ENCODE results near the gene NDUFA12. TPM values are rescaled to one million over a fixed set of nuclear protein-coding genes. Genes with fewer than 3 reads are reported as not detected.

Gene NDUFA12
- total RNA-seq, 1 experiment from 2014 or later, result 157 TPM

- DNase-seq (ENCODE audit: low spot score), result no peak
- Histone ChIP-seq H3K4me3 (ENCODE audit: low read depth, low read length, poor library complexity, severe bottlenecking) (no peak overlapping the region), H3K4me1 (ENCODE audit: insufficient read depth, low read length, poor library complexity, severe bottlenecking) (no peaks in the 10 kb centered on the region), H3K27me3 (replicated peaks; ENCODE audit: insufficient read depth, low read depth, low read length, poor library complexity) (no peaks in the 10 kb centered on the region), H3K9me3 (ENCODE audit: low read depth, low read length, poor library complexity, severe bottlenecking) (no peaks in the 10 kb centered on the region), H3K36me3 (ENCODE audit: insufficient read depth, low read length, poor library complexity, severe bottlenecking) (no peaks in the 10 kb centered on the region), H3K27ac (ENCODE audit: low read depth, low read length, poor library complexity, severe bottlenecking) (no peak overlapping the region)
- POLR2A ChIA-PET (ENCODE audit: low non-redundant PET), result no interaction called here
- intact Hi-C loops (cut with micrococcal nuclease; ENCODE audit: unreplicated experiment), result no loop called here
- BruUV-seq (replicated peaks), result no TSS peak
- CTCF ChIA-PET, result interaction anchor here (0.6 kb wide), 1 partner anchor 352 kb away, joined by 3 read pairs; no protein-coding TSS in a partner anchor
- TF ChIP-seq, protein P1, sequence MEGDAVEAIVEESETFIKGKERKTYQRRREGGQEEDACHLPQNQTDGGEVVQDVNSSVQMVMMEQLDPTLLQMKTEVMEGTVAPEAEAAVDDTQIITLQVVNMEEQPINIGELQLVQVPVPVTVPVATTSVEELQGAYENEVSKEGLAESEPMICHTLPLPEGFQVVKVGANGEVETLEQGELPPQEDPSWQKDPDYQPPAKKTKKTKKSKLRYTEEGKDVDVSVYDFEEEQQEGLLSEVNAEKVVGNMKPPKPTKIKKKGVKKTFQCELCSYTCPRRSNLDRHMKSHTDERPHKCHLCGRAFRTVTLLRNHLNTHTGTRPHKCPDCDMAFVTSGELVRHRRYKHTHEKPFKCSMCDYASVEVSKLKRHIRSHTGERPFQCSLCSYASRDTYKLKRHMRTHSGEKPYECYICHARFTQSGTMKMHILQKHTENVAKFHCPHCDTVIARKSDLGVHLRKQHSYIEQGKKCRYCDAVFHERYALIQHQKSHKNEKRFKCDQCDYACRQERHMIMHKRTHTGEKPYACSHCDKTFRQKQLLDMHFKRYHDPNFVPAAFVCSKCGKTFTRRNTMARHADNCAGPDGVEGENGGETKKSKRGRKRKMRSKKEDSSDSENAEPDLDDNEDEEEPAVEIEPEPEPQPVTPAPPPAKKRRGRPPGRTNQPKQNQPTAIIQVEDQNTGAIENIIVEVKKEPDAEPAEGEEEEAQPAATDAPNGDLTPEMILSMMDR (conservative IDR thresholded peaks at IDR 0.05; ENCODE audit: low read depth, low read length), result no peak
- TF ChIP-seq EZH2 (IDR thresholded peaks at IDR 0.05; ENCODE audit: borderline replicate concordance, low read depth, low read length, poor library complexity, severe bottlenecking), result no peak
Measured at GRCh38 chr12:94982456-94982855, 21.0 kb downstream of the NDUFA12 start.

DNA sequence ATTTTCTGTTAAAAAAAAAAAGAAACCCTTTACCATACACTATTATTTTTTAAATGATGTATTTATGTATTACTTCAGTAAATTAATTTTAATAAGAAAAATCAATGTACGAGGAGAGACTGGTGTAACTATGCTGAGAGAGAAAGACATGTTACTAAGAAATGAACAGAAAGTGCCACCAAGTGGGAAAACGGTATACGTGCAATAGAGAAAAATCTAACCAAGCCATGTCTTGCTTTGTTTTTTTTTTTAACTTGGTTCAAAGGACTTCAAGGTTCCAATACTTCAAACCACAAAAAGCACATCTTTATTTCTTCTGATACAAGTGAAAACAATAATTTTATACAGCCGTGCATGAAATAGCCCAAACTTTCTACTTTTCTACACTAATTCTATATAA, 22.9 kb downstream of the NDUFA12 start:
- intact Hi-C loops (cut with micrococcal nuclease; ENCODE audit: unreplicated experiment), result no loop called here
- CTCF ChIA-PET, result no interaction called here
- H3K4me1 ChIP-seq (ENCODE audit: insufficient read depth, low read length, poor library complexity, severe bottlenecking), result no peaks in the 10 kb centered on the region

DNA sequence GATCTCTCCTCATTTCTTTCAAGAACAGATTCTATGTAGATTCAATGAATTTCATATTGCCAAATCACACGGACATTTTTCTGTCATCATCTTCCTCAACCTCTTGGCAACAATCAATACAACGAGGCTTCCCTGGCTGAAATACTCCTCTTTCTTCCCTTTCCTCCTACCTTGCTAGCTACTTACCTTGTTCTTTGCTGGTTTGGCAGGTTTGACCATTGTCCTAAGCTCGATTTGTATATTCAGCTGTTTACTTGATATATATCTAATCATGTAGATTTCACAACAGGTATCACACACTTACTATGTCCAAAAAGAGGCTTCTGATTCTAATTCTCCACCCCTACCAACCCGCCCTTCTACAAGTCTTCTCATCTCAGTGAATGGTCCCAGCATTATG, 23.6 kb downstream of the NDUFA12 start:
- no TSS peak for BruUV-seq (replicated peaks)
- H3K4me1 ChIP-seq (ENCODE audit: insufficient read depth, low read length, poor library complexity, severe bottlenecking), result no peaks in the 10 kb centered on the region
- no peak overlapping the region for H3K4me3 ChIP-seq (ENCODE audit: low read depth, low read length, poor library complexity, severe bottlenecking)
- CTCF ChIA-PET, result no interaction called here
- POLR2A ChIA-PET (ENCODE audit: low non-redundant PET), result no interaction called here
- DNase-seq (ENCODE audit: low spot score), result no peak
- no peaks in the 10 kb centered on the region for H3K36me3 ChIP-seq (ENCODE audit: insufficient read depth, low read length, poor library complexity, severe bottlenecking)
- no peaks in the 10 kb centered on the region for H3K9me3 ChIP-seq (ENCODE audit: low read depth, low read length, poor library complexity, severe bottlenecking)
- H3K27me3 ChIP-seq (replicated peaks; ENCODE audit: insufficient read depth, low read depth, low read length, poor library complexity), result no peaks in the 10 kb centered on the region
- TF ChIP-seq EZH2 (IDR thresholded peaks at IDR 0.05; ENCODE audit: borderline replicate concordance, low read depth, low read length, poor library complexity, severe bottlenecking), result no peak
- TF ChIP-seq, protein P1 (conservative IDR thresholded peaks at IDR 0.05; ENCODE audit: low read depth, low read length), result no peak
- intact Hi-C loops (cut with micrococcal nuclease; ENCODE audit: unreplicated experiment), result no loop called here
- H3K27ac ChIP-seq (ENCODE audit: low read depth, low read length, poor library complexity, severe bottlenecking), result no peak overlapping the region

More for the DNA sequence above, 22.9 kb downstream of the NDUFA12 start:
- Histone ChIP-seq H3K27me3 (replicated peaks; ENCODE audit: insufficient read depth, low read depth, low read length, poor library complexity) (no peaks in the 10 kb centered on the region), H3K4me3 (ENCODE audit: low read depth, low read length, poor library complexity, severe bottlenecking) (no peak overlapping the region), H3K9me3 (ENCODE audit: low read depth, low read length, poor library complexity, severe bottlenecking) (no peaks in the 10 kb centered on the region), H3K27ac (ENCODE audit: low read depth, low read length, poor library complexity, severe bottlenecking) (no peak overlapping the region), H3K36me3 (ENCODE audit: insufficient read depth, low read length, poor library complexity, severe bottlenecking) (no peaks in the 10 kb centered on the region)
- DNase-seq (ENCODE audit: low spot score), result no peak
- no TSS peak for BruUV-seq (replicated peaks)
- POLR2A ChIA-PET (ENCODE audit: low non-redundant PET), result no interaction called here
- TF ChIP-seq, protein P1 (conservative IDR thresholded peaks at IDR 0.05; ENCODE audit: low read depth, low read length), result peak; percentile 43; the same call in 1 of the 2 replicates
- TF ChIP-seq EZH2 (IDR thresholded peaks at IDR 0.05; ENCODE audit: borderline replicate concordance, low read depth, low read length, poor library complexity, severe bottlenecking), result no peak

Data from A673 (cell line).